HG03039 (cell line): Measurements from ENCODE around the gene FBXO42.
A peak's percentile ranks its signal among the peaks of the same experiment; 100 is the strongest.

ENCODE experiments used
- ATAC-seq: cut with Tn5 transposase; IDR thresholded peaks from one replicate; pipeline ENCODE4 v1.9.1; 2021; ENCODE audit warnings: mild to moderate bottlenecking, moderate library complexity; ENCODE audit not compliant: unreplicated experiment

Gene FBXO42

GRCh38 chr1:16206547-16207317 lies 145.5 kb downstream of the FBXO42 start:
- peak; percentile 66 for ATAC-seq

GRCh38 chr1:16205891-16206546 lies 146.3 kb downstream of the FBXO42 start:
- ATAC-seq, result no peak

- ATAC-seq, result no peak
Measured at GRCh38 chr1:16205334-16205671, 147.0 kb downstream of the FBXO42 start.

GRCh38 chr1:16204634-16205333 lies 147.5 kb downstream of the FBXO42 start:
- ATAC-seq, result no peak

GRCh38 chr1:16204216-16204615 lies 148.1 kb downstream of the FBXO42 start:
- ATAC-seq, result no peak

GRCh38 chr1:16203550-16203949 lies 148.7 kb downstream of the FBXO42 start:
- ATAC-seq, result no peak

- ATAC-seq, result no peak
Measured at GRCh38 chr1:16202281-16203210, 149.7 kb downstream of the FBXO42 start.

- no peak for ATAC-seq
Measured at GRCh38 chr1:16199700-16200099, 152.6 kb downstream of the FBXO42 start.

- ATAC-seq, result no peak
Measured at GRCh38 chr1:16199157-16199501, 153.2 kb downstream of the FBXO42 start.

GRCh38 chr1:16198444-16199156 lies 153.7 kb downstream of the FBXO42 start:
- no peak for ATAC-seq

- ATAC-seq, result no peak
Measured at GRCh38 chr1:16196874-16197273, 155.4 kb downstream of the FBXO42 start.
